ES-I3 (cell line): ENCODE data around the gene DDX3X.

Experiments used
- H3K36me3 ChIP-seq: 2 replicates; pipeline ENCODE4 v1.6.1; 2013; ENCODE audit warnings: mild to moderate bottlenecking, low read length, control low read depth, moderate library complexity; ENCODE audit not compliant: insufficient read depth
- H3K4me1 ChIP-seq: 2 replicates; pipeline ENCODE4 v1.6.1; 2013; ENCODE audit warnings: mild to moderate bottlenecking, control low read depth, low read length; ENCODE audit not compliant: insufficient read depth
- H3K9ac ChIP-seq: 2 replicates; pipeline ENCODE4 v1.6.1; 2013; ENCODE audit warnings: low read depth, mild to moderate bottlenecking, low read length, moderate library complexity
- H3K9me3 ChIP-seq: 2 replicates; pipeline ENCODE4 v1.6.1; 2013; ENCODE audit warnings: mild to moderate bottlenecking, low read length, moderate library complexity; ENCODE audit not compliant: control insufficient read depth, insufficient read depth

The DDX3X gene

DNA sequence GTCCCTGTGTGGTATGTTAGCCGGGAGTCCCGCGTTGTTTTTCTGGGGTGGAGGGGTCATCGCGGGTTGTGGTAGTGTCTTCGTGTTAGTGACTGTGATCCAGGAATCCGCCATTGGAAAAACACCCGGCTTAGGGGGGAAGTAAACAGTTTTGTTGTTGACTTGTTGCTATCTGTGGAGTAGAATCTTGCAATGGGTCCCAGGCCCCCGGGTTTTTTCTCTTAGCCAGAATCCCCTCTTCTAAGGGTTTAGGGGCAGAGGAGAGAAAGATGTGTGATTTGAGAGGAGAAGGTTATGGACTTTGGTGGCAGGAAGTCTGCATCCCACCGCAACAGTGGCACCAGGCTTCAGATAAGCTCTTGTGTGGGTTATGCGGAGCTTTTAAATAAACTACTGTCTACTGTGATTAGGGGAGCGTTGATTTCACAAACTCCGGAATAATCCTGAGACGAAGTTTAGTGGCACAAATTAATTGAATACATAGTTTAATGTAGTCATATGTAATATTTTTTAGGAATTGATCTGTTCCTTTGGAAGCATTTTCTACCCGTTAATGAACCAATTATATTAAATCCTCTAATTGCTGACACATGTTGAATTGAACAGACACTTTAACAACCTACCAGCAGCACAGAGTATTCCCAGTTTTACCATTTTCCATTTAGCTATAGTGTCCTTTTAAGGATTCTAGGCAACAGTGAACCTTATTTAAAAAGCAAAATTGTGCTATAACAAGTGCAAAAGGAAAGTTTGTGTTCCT, 1.4 kb downstream of the DDX3X start:
- Histone ChIP-seq H3K36me3 (no peaks in the 10 kb centered on the region; the same call in 1 of the 2 replicates), H3K9me3 (no peaks in the 10 kb centered on the region), H3K4me1 (peaks cover 9% of the 10 kb centered on the region; the same call in 1 of the 2 replicates), H3K9ac (peak overlapping the region; percentile 56)

DNA sequence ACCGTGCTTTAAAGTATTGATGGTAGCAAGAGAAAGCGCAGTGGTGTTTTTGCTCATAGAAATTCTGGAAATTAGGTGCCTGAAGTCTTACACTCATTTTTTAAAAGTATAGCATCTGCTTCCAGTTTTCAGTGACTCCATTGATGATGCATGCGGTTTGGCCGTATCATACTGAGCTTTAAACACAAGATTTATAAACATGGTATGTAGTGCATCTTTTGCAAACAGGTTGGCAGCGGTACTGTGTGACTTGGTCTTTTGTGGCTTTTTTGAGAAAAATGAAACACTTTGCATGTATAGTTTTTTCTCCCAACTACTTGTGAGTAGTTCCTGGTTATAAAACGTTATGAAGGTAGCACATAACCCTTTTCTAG, 2.0 kb downstream of the DDX3X start:
- no peaks in the 10 kb centered on the region; the same call in 1 of the 2 replicates for H3K36me3 ChIP-seq
- H3K4me1 ChIP-seq = peaks cover 9% of the 10 kb centered on the region; the same call in 1 of the 2 replicates

DNA sequence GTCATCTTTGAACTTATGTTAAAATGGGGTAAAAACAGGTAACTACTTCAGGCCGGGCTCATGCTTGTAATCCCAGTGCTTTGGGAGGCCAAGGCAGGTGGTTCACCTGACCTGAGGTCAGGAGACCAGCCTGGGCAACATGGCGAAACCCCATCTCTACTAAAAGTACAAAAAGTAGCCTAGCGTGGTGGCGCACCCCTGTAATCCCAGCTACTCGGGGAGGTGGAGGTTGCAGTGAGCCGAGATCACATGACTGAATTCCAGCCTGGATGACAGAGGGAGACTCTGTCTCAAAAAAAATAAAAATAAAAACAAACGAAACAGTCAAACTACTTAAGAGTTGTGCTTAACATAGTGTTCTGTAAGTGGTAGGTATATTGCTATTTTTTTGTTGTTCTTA, 2.5 kb downstream of the DDX3X start:
- Histone ChIP-seq H3K36me3 (peaks cover 2% of the 10 kb centered on the region; the same call in 1 of the 2 replicates), H3K4me1 (peaks cover 6% of the 10 kb centered on the region; the same call in 1 of the 2 replicates), H3K9ac (peak overlapping the region; percentile 56; the same call in 1 of the 2 replicates)

More for the DNA sequence above, 2.0 kb downstream of the DDX3X start:
- Histone ChIP-seq H3K9ac (peak overlapping the region; percentile 56), H3K9me3 (no peaks in the 10 kb centered on the region)

DNA sequence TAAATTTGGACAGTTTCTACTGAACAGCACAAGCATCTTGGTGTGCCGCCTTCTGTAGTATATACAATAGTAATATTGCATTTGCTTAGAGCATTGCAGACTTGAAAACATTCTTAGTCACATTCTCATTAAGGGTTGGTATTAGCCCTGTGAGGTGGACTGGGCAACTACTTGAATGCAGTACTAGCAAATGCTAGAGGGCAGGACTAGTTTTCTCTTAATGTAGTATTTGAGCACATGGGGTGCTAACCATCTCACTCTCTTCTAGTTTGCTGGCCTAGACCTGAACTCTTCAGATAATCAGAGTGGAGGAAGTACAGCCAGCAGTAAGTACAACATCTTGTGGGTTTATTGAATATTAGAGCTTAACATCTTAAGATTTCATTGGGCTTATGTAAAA, 3.2 kb downstream of the DDX3X start:
- H3K4me1 ChIP-seq = no peaks in the 10 kb centered on the region; the same call in 1 of the 2 replicates
- H3K9me3 ChIP-seq = no peaks in the 10 kb centered on the region
- H3K9ac ChIP-seq = peak overlapping the region; percentile 56; the same call in 1 of the 2 replicates
- peaks cover 5% of the 10 kb centered on the region for H3K36me3 ChIP-seq

More for the DNA sequence above, 2.5 kb downstream of the DDX3X start:
- no peaks in the 10 kb centered on the region for H3K9me3 ChIP-seq

DNA sequence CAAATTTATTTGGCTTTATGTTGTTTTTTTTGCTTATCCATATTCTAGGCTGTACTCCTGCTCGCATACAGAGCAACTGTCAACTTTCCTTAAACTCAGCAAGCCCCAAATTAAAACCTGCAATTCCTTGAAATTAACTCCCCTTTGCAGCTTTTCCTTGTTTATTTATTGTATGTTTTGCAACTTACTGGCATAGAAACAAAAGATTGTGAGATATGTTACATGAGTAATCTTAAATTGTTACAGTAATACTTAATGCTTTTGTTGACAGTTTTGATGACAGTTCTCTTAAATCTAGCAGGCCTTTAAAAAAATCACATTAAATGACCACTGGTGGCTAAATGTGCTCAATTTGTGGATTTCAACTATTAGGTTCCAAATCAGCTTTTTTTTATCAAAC, 4.5 kb downstream of the DDX3X start:
- no peaks in the 10 kb centered on the region for H3K9me3 ChIP-seq
- no peaks in the 10 kb centered on the region; the same call in 1 of the 2 replicates for H3K4me1 ChIP-seq
- H3K36me3 ChIP-seq = peaks cover 17% of the 10 kb centered on the region
- H3K9ac ChIP-seq = no peak overlapping the region; the same call in 1 of the 2 replicates

DNA sequence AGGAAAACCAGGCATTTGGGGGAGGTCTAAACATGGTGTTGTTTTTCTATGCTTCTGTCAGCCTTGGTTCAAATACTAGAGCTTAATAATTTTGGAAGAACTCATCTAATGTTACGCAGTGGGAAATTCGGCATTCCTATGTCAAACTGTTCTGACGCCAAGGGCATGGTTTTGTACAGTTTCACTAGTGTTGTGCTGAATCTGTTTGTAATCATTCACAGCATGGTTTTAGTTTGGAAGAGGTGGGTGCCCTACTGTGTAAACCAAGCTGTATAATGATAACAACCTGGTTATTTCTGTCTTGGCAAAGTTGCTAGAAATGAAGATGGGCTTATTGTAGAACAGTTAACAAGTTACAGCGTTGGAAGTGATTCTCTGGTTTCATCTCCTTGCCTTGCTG, 5.2 kb downstream of the DDX3X start:
- H3K36me3 ChIP-seq = peaks cover 21% of the 10 kb centered on the region
- H3K9me3 ChIP-seq = no peaks in the 10 kb centered on the region
- no peaks in the 10 kb centered on the region; the same call in 1 of the 2 replicates for H3K4me1 ChIP-seq
- H3K9ac ChIP-seq = no peak overlapping the region

DNA sequence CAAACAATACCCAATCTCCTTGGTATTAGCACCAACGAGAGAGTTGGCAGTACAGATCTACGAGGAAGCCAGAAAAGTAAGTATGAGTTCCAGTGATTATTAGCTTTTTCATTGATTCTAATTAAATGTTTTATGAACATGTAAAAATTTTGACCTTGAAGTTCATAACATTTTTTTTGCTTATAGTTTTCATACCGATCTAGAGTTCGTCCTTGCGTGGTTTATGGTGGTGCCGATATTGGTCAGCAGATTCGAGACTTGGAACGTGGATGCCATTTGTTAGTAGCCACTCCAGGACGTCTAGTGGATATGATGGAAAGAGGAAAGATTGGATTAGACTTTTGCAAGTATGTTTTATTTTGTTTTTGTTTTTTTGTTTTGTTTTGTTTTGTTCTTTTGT, 10.1 kb downstream of the DDX3X start:
- H3K36me3 ChIP-seq = peaks cover 42% of the 10 kb centered on the region
- H3K4me1 ChIP-seq = no peaks in the 10 kb centered on the region; the same call in 1 of the 2 replicates
- H3K9me3 ChIP-seq = no peaks in the 10 kb centered on the region
- H3K9ac ChIP-seq = no peak overlapping the region

DNA sequence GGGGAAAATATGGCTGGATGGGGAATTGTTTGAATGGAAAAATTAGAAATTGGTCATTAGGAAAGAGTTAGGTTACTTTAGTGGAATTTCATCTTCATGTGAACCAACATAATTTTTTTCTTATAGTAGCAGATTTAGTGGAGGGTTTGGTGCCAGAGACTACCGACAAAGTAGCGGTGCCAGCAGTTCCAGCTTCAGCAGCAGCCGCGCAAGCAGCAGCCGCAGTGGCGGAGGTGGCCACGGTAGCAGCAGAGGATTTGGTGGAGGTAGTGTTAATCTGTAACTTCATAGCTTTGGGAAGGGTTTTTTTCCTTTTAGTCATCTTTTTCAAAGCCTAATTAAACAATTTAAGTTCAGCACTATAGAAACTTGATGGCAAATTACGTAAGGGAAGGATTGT, 13.2 kb downstream of the DDX3X start:
- peaks cover 37% of the 10 kb centered on the region for H3K36me3 ChIP-seq
- H3K4me1 ChIP-seq = no peaks in the 10 kb centered on the region
- H3K9ac ChIP-seq = no peak overlapping the region
- H3K9me3 ChIP-seq = no peaks in the 10 kb centered on the region

DNA sequence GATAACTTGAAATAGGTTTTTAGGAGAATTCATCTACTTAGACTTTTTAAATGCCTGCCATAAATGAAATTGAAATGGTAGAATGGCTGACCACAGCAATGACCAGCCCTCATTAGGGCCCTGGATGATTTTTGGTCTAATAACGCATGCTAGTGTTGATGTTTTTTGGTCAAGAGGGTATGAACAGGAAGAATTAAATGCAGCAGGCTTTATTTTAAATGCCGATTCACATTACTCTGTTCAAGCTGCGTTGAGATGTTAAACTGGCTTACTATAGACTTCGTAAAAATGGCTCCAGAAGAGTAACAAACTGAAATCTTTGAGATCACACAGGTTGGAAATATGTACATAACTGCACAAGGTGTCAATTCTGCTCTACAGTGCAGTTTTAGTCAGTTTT, 14.6 kb downstream of the DDX3X start:
- peaks cover 25% of the 10 kb centered on the region for H3K36me3 ChIP-seq
- H3K4me1 ChIP-seq = no peaks in the 10 kb centered on the region
- no peaks in the 10 kb centered on the region for H3K9me3 ChIP-seq
- no peak overlapping the region for H3K9ac ChIP-seq

DNA sequence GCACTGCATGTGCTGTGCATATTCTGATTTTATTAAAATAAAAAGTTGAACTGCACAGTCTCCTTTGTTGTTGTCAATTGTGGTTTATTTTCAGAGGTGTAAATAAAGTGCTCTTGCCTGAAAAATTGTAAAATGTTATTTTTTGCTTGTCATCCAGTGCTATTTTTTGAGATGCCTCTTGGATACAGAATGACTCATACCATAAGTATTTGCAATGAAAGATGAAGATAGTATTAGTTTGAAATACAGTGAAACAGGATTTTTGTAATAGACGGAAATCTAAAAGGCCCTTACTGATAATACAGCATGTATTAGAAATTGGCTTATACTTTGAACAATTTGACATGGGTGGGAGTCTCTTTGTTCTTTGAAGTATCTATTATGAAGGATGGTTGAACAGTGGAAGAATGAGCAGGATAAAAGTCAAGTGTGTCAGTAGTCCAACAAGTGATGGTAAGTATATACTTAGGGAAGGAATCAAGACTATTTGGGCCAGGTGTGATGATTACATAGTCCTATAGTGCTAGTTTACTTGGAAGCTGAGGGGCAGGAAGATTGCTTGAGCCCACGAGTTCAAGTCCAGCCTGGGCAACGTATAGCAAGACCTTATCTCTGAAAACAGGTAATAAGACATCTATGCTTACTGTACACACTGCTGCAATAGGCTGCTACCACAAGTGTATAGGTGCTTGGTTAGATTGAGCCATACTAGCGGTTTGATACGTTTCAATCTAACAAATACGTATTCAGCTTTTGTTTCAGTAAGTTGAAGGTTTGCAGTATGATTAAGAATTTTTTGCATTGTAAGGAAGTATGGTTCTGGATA, 16.4 kb downstream of the DDX3X start:
- Histone ChIP-seq H3K4me1 (no peaks in the 10 kb centered on the region), H3K36me3 (peaks cover 13% of the 10 kb centered on the region), H3K9ac (no peak overlapping the region), H3K9me3 (no peaks in the 10 kb centered on the region)

DNA sequence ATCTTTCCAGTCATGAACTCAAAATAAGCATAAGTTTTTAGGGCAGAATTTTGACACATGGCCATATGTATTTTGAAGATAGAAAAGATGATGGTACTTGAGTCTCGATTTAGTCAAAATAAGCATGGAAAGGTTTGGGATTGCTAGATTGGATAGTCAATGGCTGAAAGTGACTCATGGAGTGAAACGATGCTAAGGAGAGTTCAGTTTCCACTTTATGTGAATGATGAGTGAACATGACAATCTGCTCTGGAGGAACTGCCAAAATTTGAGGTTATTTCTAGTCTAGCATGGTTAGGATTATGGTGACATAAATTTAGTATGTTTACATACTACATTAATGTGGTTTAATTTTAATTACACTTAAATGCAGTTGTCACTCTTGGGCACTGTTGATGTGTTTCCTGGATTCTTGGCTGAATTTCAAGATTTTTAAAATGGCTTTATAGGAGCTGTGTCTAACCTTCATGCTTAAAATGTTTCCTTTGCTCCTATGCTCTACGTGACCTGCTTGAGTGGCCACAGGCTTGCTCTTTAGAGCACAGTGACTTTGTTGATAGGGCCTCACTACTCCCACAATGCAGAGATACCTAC, 17.1 kb downstream of the DDX3X start:
- Histone ChIP-seq H3K9me3 (no peaks in the 10 kb centered on the region), H3K4me1 (no peaks in the 10 kb centered on the region), H3K36me3 (peaks cover 9% of the 10 kb centered on the region; the same call in 1 of the 2 replicates)

DNA sequence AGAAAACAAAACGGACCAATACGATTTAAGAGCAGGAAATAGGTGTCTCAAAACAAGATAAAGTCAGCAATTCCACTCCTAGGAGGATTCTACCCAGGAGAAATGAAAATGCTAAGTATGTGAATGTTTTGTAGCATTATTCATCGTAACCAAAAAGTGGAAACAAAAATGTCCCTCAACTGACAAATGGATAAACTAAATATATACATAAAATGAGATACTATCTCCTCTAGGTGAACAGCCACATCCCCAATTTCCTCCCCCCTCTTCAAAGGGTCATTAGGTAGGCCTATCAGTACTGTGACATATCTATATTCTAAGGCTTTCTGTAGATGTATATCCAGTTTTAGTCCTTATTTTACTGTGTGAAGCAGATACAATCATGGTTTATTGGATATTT, 18.0 kb downstream of the DDX3X start:
- H3K4me1 ChIP-seq = no peaks in the 10 kb centered on the region
- H3K36me3 ChIP-seq = peaks cover 5% of the 10 kb centered on the region; the same call in 1 of the 2 replicates
- H3K9ac ChIP-seq = no peak overlapping the region
- H3K9me3 ChIP-seq = no peaks in the 10 kb centered on the region

More for the DNA sequence above, 17.1 kb downstream of the DDX3X start:
- H3K9ac ChIP-seq = no peak overlapping the region

DNA sequence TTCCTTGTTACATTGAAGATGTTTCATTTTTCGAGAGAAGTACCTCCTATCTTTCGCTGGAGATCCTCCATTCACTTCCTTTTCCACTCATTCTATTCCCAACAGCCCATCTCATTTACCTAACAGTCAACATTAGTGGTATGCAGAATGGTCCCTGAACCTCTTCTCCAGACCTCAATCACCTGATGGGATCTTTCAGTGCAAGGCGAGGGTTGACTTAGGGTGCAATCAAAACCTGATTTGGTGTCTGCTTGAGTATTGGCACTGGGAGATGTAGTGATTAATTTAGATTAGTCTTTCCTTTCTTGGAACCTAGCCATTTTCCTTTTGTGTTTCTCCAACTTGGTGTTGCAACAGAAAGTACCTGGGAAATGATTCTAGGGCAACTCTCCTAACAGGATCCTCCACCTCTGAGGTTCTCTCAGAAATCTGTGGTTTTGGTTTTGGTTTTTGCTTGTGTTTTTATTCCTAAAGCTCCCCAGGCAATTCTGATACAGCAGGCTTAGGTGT, 18.4 kb downstream of the DDX3X start:
- no peaks in the 10 kb centered on the region for H3K9me3 ChIP-seq
- H3K9ac ChIP-seq = no peak overlapping the region
- H3K4me1 ChIP-seq = no peaks in the 10 kb centered on the region
- H3K36me3 ChIP-seq = peaks cover 5% of the 10 kb centered on the region; the same call in 1 of the 2 replicates

DNA sequence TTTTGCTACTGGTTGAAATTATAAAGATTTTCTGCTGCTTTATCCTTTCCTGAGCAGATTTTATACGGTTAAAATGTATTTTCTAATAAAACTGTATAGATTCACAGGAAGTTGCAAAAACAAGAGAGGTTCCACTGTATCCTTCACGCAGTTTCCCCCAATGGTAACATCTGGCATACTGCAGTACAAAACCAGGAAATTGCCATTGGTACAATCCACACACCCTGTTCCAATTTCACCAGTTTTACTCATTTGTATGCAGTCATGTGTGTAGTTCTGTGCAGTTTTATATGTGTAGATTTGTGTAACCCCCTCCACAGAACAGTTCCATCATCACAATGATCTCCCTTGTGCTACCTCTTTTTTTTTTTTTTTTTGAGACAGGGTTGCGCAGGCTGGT, 20.0 kb downstream of the DDX3X start:
- no peaks in the 10 kb centered on the region for H3K36me3 ChIP-seq
- H3K9me3 ChIP-seq = no peaks in the 10 kb centered on the region
- H3K9ac ChIP-seq = no peak overlapping the region
- H3K4me1 ChIP-seq = no peaks in the 10 kb centered on the region
